ENCODE data around the gene GRB10. TPM values are rescaled to one million over a fixed set of nuclear protein-coding genes. Genes with fewer than 3 reads are reported as not detected.

The GRB10 gene
- polyA plus RNA-seq, 3 donors = 1.3 to 3.1 (median 1.5) TPM

DNA sequence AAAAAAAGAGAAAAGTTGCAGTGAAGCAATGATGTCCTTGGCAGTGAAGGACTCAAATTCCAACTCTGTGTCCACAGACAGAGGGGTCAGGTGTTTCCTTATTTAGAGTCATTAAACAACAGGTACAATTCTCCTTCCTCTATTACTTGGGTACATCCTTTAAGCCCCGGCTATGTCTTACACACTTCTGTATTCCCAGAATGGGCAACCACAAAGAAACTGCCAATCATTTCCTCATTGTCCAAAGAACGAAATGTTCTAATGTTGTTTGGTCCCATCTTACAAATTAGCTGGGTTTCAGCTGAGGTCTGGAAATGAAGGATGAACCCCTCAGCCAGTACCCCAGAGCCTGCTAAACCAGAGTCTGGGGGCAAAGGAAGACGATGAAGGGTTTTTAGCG is 59.5 kb downstream of the GRB10 start:
- H3K4me3 ChIP-seq (replicated peaks in 1 of 3; ENCODE audit: low read depth in 2 of 3, low read length in 3 of 3) = no peak overlapping the region
- no peaks in the 10 kb centered on the region for H4K20me1 ChIP-seq (ENCODE audit: insufficient read depth, low read length)
- H3K79me2 ChIP-seq (ENCODE audit: insufficient read depth, low read length) = no peaks in the 10 kb centered on the region
- no peak overlapping the region for H2AFZ ChIP-seq (ENCODE audit: insufficient read depth, low read depth, low read length, poor library complexity, severe bottlenecking)
- 73% methylated on average over 2 of the region's 4 CpGs for WGBS (ENCODE audit: insufficient coverage)
- peaks cover 0 to 3% of the 10 kb centered on the region in 2 donors for H3K9me3 ChIP-seq (replicated peaks in 1 of 2; ENCODE audit: control insufficient read depth in 1 of 2, insufficient read depth in 1 of 2, low read length in 2 of 2)
- TF ChIP-seq, protein P1, sequence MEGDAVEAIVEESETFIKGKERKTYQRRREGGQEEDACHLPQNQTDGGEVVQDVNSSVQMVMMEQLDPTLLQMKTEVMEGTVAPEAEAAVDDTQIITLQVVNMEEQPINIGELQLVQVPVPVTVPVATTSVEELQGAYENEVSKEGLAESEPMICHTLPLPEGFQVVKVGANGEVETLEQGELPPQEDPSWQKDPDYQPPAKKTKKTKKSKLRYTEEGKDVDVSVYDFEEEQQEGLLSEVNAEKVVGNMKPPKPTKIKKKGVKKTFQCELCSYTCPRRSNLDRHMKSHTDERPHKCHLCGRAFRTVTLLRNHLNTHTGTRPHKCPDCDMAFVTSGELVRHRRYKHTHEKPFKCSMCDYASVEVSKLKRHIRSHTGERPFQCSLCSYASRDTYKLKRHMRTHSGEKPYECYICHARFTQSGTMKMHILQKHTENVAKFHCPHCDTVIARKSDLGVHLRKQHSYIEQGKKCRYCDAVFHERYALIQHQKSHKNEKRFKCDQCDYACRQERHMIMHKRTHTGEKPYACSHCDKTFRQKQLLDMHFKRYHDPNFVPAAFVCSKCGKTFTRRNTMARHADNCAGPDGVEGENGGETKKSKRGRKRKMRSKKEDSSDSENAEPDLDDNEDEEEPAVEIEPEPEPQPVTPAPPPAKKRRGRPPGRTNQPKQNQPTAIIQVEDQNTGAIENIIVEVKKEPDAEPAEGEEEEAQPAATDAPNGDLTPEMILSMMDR (IDR thresholded peaks at IDR 0.05) = no peak
- Mint-ChIP-seq H3K27me3 (ENCODE audit: low read depth in 3 of 3) (peaks cover 0 to 3% (median 0%) of the 10 kb centered on the region in 3 donors), H3K4me3 (no peak overlapping the region), H3K4me1 (peaks cover 38% of the 10 kb centered on the region), H3K9me3 (peaks cover 3 to 5% (median 4%) of the 10 kb centered on the region in 7 donors), H3K36me3 (peaks cover 2 to 4% of the 10 kb centered on the region in 2 donors), H3K27ac (peak overlapping the region in 1 of 7 donors; percentile 57)
- DNase-seq = no peak
- peaks cover 6 to 19% of the 10 kb centered on the region in 2 donors for H3K4me1 ChIP-seq (ENCODE audit: control insufficient read depth in 1 of 2, insufficient read depth in 2 of 2, low read length in 2 of 2)
- intact Hi-C loops (cut with micrococcal nuclease) = no loop called here
- H3K9ac ChIP-seq (ENCODE audit: insufficient read depth, low read length, poor library complexity, severe bottlenecking) = no peak overlapping the region
- no peak overlapping the region for H3K4me2 ChIP-seq (replicated peaks; ENCODE audit: extremely low read depth, low read length, poor library complexity, severe bottlenecking)
- H3K27me3 ChIP-seq (ENCODE audit: control insufficient read depth in 2 of 2, insufficient read depth in 2 of 2, low read length in 2 of 2) = no peaks in the 10 kb centered on the region
- no peaks in the 10 kb centered on the region for H3K36me3 ChIP-seq (replicated peaks in 1 of 2; ENCODE audit: control insufficient read depth in 1 of 2, insufficient read depth in 2 of 2, low read length in 2 of 2)
- H3K27ac ChIP-seq (ENCODE audit: low read depth in 1 of 2, low read length in 2 of 2) = no peak overlapping the region

DNA sequence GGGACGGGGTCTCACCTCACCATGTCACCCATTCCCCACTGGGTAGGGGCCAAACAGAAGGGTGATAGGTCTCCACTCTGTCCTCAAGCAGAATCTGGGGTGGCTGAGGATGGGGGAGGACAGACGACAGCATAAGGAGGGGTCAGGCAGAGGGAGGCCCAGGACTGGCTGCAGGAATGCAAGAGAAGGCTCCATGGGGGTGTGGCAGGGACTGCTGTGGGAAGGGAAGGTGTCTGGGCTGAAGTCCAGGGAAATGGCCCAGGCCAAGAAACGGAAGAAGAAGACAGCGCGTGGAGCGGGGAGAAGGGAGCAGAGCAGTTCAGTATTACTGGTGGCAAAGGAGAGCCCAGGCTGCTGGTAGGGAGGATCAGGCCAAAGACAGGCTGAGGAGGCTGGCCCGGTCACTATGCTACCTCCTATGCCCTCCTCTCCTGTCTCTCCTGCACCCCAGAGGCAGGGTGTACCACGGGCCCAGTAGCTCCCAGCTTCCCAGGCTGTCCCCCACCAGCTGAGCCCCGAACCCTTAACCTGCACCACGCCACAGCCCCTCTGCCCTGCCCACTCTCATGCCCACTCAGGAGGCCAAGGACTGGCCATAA is 60.9 kb downstream of the GRB10 start:
- Histone ChIP-seq H3K9ac (ENCODE audit: insufficient read depth, low read length, poor library complexity, severe bottlenecking) (no peak overlapping the region), H3K36me3 (replicated peaks in 1 of 2; ENCODE audit: control insufficient read depth in 1 of 2, insufficient read depth in 2 of 2, low read length in 2 of 2) (no peaks in the 10 kb centered on the region), H3K4me1 (ENCODE audit: control insufficient read depth in 1 of 2, insufficient read depth in 2 of 2, low read length in 2 of 2) (peaks cover 6 to 19% of the 10 kb centered on the region in 2 donors), H2AFZ (ENCODE audit: insufficient read depth, low read depth, low read length, poor library complexity, severe bottlenecking) (no peak overlapping the region), H3K9me3 (replicated peaks in 1 of 2; ENCODE audit: control insufficient read depth in 1 of 2, insufficient read depth in 1 of 2, low read length in 2 of 2) (peaks cover 0 to 3% of the 10 kb centered on the region in 2 donors), H3K4me3 (replicated peaks in 1 of 3; ENCODE audit: low read depth in 2 of 3, low read length in 3 of 3) (no peak overlapping the region), H4K20me1 (ENCODE audit: insufficient read depth, low read length) (no peaks in the 10 kb centered on the region), H3K27ac (ENCODE audit: low read depth in 1 of 2, low read length in 2 of 2) (no peak overlapping the region), H3K4me2 (replicated peaks; ENCODE audit: extremely low read depth, low read length, poor library complexity, severe bottlenecking) (no peak overlapping the region), H3K27me3 (ENCODE audit: control insufficient read depth in 2 of 2, insufficient read depth in 2 of 2, low read length in 2 of 2) (no peaks in the 10 kb centered on the region), H3K79me2 (ENCODE audit: insufficient read depth, low read length) (no peaks in the 10 kb centered on the region)
- H3K9me3 Mint-ChIP-seq = peaks cover 3 to 5% (median 4%) of the 10 kb centered on the region in 7 donors
- TF ChIP-seq, protein P1 (IDR thresholded peaks at IDR 0.05) = no peak
- H3K36me3 Mint-ChIP-seq = peaks cover 2 to 4% of the 10 kb centered on the region in 2 donors
- intact Hi-C loops (cut with micrococcal nuclease) = no loop called here
- H3K4me1 Mint-ChIP-seq = peaks cover 38% of the 10 kb centered on the region
- H3K27ac Mint-ChIP-seq = peak overlapping the region in 1 of 7 donors; percentile 44
- 96% methylated on average over 7 of the region's 10 CpGs for WGBS (ENCODE audit: insufficient coverage)
- DNase-seq = no peak
- peaks cover 0 to 3% (median 0%) of the 10 kb centered on the region in 3 donors for H3K27me3 Mint-ChIP-seq (ENCODE audit: low read depth in 3 of 3)
- no peak overlapping the region for H3K4me3 Mint-ChIP-seq

All from CD14-positive monocyte (primary cell).